Ectodermal cell (in vitro differentiated cells): ENCODE data around the gene CDC42.
A peak's percentile ranks its signal among the peaks of the same experiment; 100 is the strongest.

Experiments
- H3K27ac ChIP-seq: 2 replicates; pipeline ENCODE4 v1.7.0; 2013; ENCODE audit warnings: mild to moderate bottlenecking, low read depth, low read length; ENCODE audit not compliant: insufficient read depth, poor library complexity, severe bottlenecking
- H3K27me3 ChIP-seq: 2 replicates; pipeline ENCODE4 v1.7.0; 2013; ENCODE audit warnings: mild to moderate bottlenecking, low read length; ENCODE audit not compliant: insufficient read depth, control insufficient read depth, poor library complexity, severe bottlenecking
- H3K36me3 ChIP-seq: one replicate; pipeline ENCODE4 v1.7.0; 2013; ENCODE audit warnings: low read length; ENCODE audit not compliant: control insufficient read depth, insufficient read depth
- H3K4me1 ChIP-seq: one replicate; pipeline ENCODE4 v1.7.0; 2013; ENCODE audit warnings: low read length; ENCODE audit not compliant: control insufficient read depth, insufficient read depth
- H3K4me3 ChIP-seq: 2 replicates; pipeline ENCODE4 v1.7.0; 2013; ENCODE audit warnings: low read depth, low read length, control low read depth; ENCODE audit not compliant: insufficient read depth
- H3K9me3 ChIP-seq: 2 replicates; pipeline ENCODE4 v1.7.0; 2013; ENCODE audit warnings: mild to moderate bottlenecking, low read length, moderate library complexity; ENCODE audit not compliant: control insufficient read depth
- WGBS, 2 experiments: methylation state at CpG; one replicate each; pipeline ENCODE4 v1.1.7; 2013; ENCODE audit warnings: missing lambda C conversion rate in 2 of 2; 5-methylcytosine and 5-hydroxymethylcytosine counted together

Gene CDC42

DNA sequence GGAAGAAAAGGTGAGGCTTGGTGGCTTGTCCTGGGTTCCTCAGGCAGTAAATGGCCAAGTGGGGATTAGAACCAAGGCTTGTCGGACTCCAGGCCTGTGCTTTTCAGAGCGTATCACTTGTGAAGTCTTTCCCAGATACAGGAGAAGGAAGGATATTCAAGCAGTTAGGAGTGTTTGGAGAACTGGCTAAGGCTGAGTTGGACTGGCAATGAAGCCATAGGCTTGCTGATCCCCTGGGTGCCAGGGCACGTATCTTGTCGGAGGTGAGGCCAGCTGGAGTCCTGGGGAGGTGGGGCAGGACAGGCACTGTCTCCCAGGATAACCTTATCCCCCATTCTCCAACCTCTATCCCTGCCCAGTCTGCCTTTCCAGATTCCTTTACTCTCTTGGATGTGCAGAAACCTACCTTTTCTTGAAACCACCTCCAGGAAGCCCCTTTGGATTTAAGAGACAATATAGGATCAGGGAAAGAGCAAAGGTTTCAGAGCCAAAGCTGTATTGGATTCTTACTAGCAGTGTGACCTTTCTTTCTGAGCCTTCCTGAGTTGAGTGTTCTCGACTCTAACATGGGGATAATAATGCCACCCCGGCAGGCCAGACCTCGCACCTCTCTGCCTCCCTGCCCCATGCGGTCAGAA is 72.2 kb downstream of the CDC42 start:
- H3K4me1 ChIP-seq: peaks cover 20% of the 10 kb centered on the region
- no peak overlapping the region for H3K27ac ChIP-seq
- no peaks in the 10 kb centered on the region for H3K9me3 ChIP-seq
- no peaks in the 10 kb centered on the region for H3K36me3 ChIP-seq
- no peak overlapping the region for H3K4me3 ChIP-seq
- WGBS, 2 experiments: 94 to 98% methylated on average over 8 of the region's 8 CpGs
- no peaks in the 10 kb centered on the region for H3K27me3 ChIP-seq

DNA sequence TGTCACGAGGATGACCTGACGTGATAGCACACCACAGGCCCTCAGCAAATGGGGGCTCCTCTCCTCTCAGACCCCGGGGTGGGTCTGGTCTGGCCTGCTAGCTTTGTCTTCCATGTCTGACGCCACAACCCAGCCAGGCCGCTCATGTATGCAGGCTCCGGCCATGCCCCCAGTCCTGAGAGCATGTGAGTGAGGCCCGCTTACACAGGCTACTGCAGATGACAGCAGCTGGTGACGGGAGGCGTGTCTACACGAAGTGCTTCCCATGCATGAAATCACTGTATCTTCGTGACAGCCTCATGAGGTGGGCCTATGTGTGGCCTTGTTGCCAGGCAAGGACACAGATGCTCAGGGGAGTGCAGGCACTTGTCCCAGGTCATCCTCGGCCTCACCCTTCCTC is 74.0 kb downstream of the CDC42 start:
- no peak overlapping the region for H3K27ac ChIP-seq
- peaks cover 14% of the 10 kb centered on the region for H3K4me1 ChIP-seq
- 94 to 95% methylated on average over 12 of the region's 12 CpGs for WGBS, 2 experiments
- no peaks in the 10 kb centered on the region for H3K9me3 ChIP-seq
- no peaks in the 10 kb centered on the region for H3K27me3 ChIP-seq
- H3K36me3 ChIP-seq: no peaks in the 10 kb centered on the region
- H3K4me3 ChIP-seq: no peak overlapping the region

DNA sequence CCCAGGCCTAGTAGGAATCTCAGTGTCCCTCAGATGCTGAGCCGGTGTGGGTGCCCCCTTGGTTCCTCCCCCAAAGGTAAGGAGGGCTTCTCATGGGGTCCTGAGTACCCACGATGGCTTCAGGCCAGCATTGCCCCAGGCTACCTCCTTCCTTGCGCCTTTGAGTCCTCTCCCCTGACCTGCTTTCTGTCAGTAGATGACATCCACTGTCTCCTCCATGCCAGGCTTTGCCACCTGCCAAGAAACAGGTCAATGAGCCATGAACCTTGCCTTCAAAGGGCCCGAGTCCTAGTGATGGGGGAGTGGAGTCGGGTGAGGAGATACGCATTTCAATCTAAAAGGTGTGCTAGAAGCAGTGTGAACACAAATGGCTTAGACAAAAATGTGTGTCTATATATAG is 74.7 kb downstream of the CDC42 start:
- H3K27ac ChIP-seq: no peak overlapping the region
- no peaks in the 10 kb centered on the region for H3K27me3 ChIP-seq
- no peaks in the 10 kb centered on the region for H3K9me3 ChIP-seq
- no peaks in the 10 kb centered on the region for H3K36me3 ChIP-seq
- no peak overlapping the region for H3K4me3 ChIP-seq
- peaks cover 7% of the 10 kb centered on the region for H3K4me1 ChIP-seq
- WGBS, 2 experiments: 88 to 92% methylated on average over 6 of the region's 6 CpGs

DNA sequence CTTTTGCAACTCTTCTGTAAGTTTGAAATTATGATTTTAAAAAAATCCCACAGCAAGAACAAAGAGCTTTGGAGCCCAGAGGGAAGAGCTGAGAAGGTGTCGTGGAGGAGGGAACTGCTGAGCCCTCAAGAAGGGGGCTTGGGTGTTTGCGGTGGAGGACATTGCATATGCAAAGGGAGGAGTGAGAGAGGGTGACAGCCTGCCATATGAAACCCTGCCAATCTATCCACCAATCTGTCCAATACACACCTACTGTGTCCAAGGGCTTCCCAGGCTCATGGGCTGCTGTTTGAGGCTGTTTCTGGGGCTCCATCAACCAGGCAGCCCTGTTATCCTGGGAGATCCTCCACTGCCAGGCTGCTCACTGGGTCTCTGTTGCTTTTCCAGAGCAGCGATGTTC is 75.2 kb downstream of the CDC42 start:
- Histone ChIP-seq H3K27me3 (no peaks in the 10 kb centered on the region), H3K9me3 (no peaks in the 10 kb centered on the region), H3K27ac (peak overlapping the region; percentile 8), H3K36me3 (no peaks in the 10 kb centered on the region), H3K4me3 (no peak overlapping the region), H3K4me1 (peaks cover 2% of the 10 kb centered on the region)
- 59 to 72% methylated on average over 2 to 3 of the region's 3 CpGs for WGBS, 2 experiments

DNA sequence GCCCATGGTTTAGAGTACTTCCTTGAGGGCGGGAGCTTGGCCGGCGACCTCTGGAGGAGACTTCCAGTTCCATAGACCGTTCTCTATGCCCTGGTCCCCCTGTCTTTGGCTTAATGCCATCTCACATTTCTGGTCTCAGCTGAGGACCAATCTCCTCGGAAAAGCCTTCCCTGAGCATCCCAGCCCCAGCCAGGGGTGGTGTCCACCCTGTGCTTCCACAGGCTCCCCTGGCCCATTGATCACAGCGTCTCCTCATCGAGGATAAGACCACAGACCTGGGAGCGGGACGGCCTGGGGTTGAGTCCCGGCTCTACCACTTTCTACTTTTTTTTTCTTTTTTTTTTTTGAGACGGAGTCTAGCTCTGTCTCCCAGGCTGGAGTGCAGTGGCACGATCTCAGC is 75.9 kb downstream of the CDC42 start:
- H3K9me3 ChIP-seq: no peaks in the 10 kb centered on the region

DNA sequence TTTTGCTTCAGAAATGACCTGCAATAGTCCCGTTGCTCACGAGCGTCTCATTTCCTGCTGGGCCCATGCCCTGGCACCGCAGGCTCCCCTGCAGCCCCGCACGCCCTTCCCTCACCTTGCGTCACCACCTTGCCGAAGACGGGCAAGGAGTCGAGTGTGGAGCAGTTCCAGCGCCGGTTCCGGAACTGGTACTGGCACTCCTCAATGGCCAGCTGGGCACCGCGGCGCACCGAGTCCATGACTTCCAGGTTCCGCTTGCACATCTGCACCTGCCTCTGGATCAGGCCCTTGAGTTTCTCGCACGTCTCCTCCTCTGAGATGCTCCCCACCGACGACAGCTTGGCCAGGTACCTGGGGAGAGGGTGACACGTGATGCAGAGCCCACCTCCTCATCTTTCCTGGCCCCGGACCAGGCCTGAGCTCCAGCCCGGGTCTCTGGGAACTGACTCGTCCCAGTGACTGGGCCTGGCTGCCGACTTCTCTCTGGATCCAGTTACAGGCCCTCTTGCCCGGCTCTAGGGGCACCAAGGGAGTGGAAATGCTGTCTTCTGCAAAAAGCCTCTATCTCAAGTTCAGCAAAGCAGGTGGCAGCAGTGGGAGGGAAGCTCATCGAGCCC is 77.1 kb downstream of the CDC42 start:
- WGBS, 2 experiments: 94 to 96% methylated on average over 29 of the region's 29 CpGs

More for the DNA sequence above, 75.9 kb downstream of the CDC42 start:
- Histone ChIP-seq H3K36me3 (no peaks in the 10 kb centered on the region), H3K27ac (no peak overlapping the region), H3K4me3 (no peak overlapping the region), H3K27me3 (no peaks in the 10 kb centered on the region), H3K4me1 (peaks cover 2% of the 10 kb centered on the region)
- 86% methylated on average over 12 of the region's 12 CpGs for whole genome bisulfite sequencing, 2 experiments

DNA sequence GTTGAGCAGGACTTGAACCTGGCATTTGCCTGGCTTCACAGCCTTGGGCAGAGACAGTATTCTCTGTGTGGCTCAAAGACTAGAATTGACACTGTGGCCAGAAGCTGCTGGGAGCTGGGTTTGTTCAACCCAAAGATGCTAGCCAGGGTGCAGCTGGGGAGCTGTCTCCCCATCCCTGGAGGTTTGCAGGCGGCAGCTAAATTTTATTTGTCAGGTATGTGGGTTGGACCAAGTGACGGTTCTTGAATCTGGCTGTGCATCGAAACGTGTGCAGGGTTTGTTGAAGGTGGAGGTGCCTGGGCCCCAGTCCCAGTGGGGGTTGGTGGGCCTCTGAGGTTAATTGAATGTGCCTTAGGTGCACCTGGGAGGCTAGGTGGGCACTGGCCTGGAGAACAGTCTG is 78.6 kb downstream of the CDC42 start:
- Histone ChIP-seq H3K27me3 (peaks cover 4% of the 10 kb centered on the region), H3K9me3 (no peaks in the 10 kb centered on the region), H3K27ac (no peak overlapping the region), H3K4me3 (no peak overlapping the region), H3K4me1 (peaks cover 13% of the 10 kb centered on the region), H3K36me3 (no peaks in the 10 kb centered on the region)
- WGBS, 2 experiments: 94 to 96% methylated on average over 4 of the region's 4 CpGs

More for the DNA sequence above, 77.1 kb downstream of the CDC42 start:
- peaks cover 10% of the 10 kb centered on the region for H3K4me1 ChIP-seq
- H3K9me3 ChIP-seq: no peaks in the 10 kb centered on the region
- H3K27me3 ChIP-seq: peaks cover 4% of the 10 kb centered on the region
- no peaks in the 10 kb centered on the region for H3K36me3 ChIP-seq
- no peak overlapping the region for H3K4me3 ChIP-seq
- H3K27ac ChIP-seq: no peak overlapping the region

DNA sequence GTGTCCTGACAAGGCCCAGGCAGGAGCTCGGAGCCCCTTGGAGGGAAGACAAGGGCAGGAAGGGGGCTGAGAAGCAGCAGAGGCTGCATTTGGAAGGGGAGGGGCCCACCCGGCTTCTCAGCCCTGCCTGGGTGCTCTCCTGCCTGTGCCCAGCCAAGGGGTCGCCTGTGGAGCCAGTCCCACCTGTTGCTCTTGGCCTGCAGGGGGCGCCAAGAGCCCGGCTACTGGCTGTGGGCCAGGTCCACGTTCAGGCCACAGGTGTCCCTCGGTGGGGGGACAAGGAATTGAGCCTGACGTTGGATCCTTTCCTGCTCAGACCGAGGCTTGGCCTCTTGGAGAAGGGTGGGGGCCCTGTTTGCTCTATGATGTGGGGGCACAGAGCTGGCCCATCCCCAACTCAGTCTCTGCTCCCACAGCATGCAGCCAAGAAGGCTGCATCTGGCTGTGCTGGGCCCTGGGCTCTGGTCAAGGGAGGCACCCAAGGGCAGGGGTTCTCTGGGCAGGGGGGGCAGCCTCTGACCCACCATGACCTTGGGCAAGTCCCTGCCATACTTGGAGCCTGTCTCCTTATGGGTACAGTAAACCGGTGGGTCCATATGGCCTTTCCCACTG is 79.5 kb downstream of the CDC42 start:
- peaks cover 18% of the 10 kb centered on the region for H3K4me1 ChIP-seq
- H3K36me3 ChIP-seq: no peaks in the 10 kb centered on the region
- peaks cover 4% of the 10 kb centered on the region for H3K27me3 ChIP-seq
- 28 to 31% methylated on average over 10 of the region's 10 CpGs for WGBS, 2 experiments
- H3K27ac ChIP-seq: no peak overlapping the region
- H3K4me3 ChIP-seq: no peak overlapping the region
- no peaks in the 10 kb centered on the region for H3K9me3 ChIP-seq

DNA sequence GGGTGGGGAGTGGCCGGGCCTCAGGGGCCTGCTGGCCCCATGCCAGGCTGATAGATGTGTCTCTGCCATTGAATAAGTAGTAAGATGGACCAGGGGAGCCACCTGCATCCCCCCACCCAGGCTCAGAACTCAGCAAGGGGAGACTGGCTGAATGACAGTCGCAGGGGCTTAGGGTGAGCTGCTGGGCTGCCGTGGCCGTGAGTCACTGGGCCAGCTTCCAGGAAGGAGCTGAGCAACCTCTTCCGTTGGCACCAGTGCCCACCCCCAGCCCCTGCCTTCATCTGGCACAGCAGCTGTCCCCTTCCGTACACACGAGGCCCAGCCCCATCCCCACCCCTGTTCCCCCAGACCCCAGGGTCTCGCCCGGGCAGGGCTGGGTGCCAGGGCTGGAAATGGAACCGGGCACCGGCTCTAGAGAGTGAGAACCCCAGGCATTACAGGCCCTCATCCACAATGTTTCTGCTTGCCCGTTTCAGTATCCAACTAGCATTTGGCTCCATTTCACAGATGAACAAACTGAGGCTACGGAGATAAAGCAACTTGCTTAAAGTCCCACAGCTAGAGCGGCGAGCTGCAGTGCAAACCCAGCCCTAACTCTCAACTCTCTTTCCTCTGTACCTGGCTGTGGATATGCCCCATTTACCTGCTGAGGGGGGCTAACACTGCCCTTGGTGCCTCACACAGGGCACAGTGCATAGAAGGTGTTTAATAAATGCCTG is 80.2 kb downstream of the CDC42 start:
- Histone ChIP-seq H3K9me3 (no peaks in the 10 kb centered on the region), H3K27ac (no peak overlapping the region), H3K4me1 (peaks cover 25% of the 10 kb centered on the region), H3K36me3 (no peaks in the 10 kb centered on the region), H3K4me3 (no peak overlapping the region), H3K27me3 (peaks cover 4% of the 10 kb centered on the region)
- WGBS, 2 experiments: 89 to 90% methylated on average over 15 of the region's 15 CpGs
